ENCODE results near the gene PCDH8. TPM values are rescaled to one million over a fixed set of nuclear protein-coding genes. Genes with fewer than 3 reads are reported as not detected.

The PCDH8 gene
- total and polyA plus RNA-seq, 2 experiments from 2014 or later: 0.36 to 1.7 TPM

DNA sequence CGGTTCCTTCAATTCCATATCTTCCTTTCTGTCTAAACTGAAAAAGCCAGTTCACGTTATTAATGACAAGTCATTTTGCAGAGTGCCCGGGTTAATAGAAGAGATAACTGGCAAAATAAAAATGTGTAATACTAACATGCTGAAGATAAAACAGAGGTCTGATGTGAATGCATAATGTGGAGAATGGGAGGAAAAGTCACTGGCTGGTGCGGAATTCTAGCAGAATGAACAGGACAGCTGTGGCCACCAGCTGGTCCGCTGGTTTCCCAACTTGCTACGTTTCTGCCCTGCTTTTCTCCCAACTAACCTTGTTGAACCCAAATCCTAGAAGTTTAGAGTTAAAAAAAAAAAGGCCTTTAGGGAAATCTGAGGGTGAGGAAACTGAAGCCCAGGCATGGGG lies 42.4 kb downstream of the PCDH8 start:
- DNase-seq (ENCODE audit: low spot score): no peak
- peaks cover 4% of the 10 kb centered on the region for H3K27me3 Mint-ChIP-seq (ENCODE audit: insufficient read depth, low read depth, poor library complexity)

More for the DNA sequence above, 42.4 kb downstream of the PCDH8 start:
- ATAC-seq: no peak
- no peaks in the 10 kb centered on the region for H3K9me3 Mint-ChIP-seq
- Histone ChIP-seq H2AFZ (no peak overlapping the region), H3K4me3 (no peak overlapping the region), H3K27me3 (ENCODE audit: insufficient read depth) (no peaks in the 10 kb centered on the region), H3K4me1 (ENCODE audit: insufficient read depth) (no peaks in the 10 kb centered on the region), H3K36me3 (ENCODE audit: insufficient read depth) (no peaks in the 10 kb centered on the region), H3K4me2 (no peak overlapping the region), H3K79me2 (replicated peaks; ENCODE audit: insufficient read depth) (no peaks in the 10 kb centered on the region), H4K20me1 (replicated peaks; ENCODE audit: insufficient read depth) (no peaks in the 10 kb centered on the region), H3K27ac (ENCODE audit: low read depth) (no peak overlapping the region), H3F3A (replicated peaks; ENCODE audit: low read depth) (no peaks in the 10 kb centered on the region), H3K9me2 (ENCODE audit: insufficient read depth) (0 out of 2 replicates have a peak, but pooled peaks cover 4% of the 10 kb centered on the region)
- H3K4me3 Mint-ChIP-seq: no peak overlapping the region
- H3K4me1 Mint-ChIP-seq: peaks cover 13% of the 10 kb centered on the region
- TF ChIP-seq ZNF331 (CRISPR knock-in tag; IDR thresholded peaks at IDR 0.05; ENCODE audit: low read depth) (no peak), POLR2AphosphoS5 (IDR thresholded peaks at IDR 0.05; ENCODE audit: low read depth) (no peak), NANOG (IDR thresholded peaks at IDR 0.05; ENCODE audit: borderline replicate concordance) (no peak), STAT1 (IDR thresholded peaks at IDR 0.05; ENCODE audit: unreplicated experiment) (no peak), EZH2phosphoT487 (IDR thresholded peaks at IDR 0.05; ENCODE audit: unreplicated experiment) (no peak), ZNF114 (CRISPR knock-in tag; IDR thresholded peaks at IDR 0.05) (no peak), EZH2 (IDR thresholded peaks at IDR 0.05; ENCODE audit: low read depth, unreplicated experiment) (no peak), JUNB (IDR thresholded peaks at IDR 0.05; ENCODE audit: unreplicated experiment) (no peak), CREB1 (CRISPR knock-in tag; IDR thresholded peaks at IDR 0.05; ENCODE audit: low read depth) (no peak)
- TF ChIP-seq, protein P1, sequence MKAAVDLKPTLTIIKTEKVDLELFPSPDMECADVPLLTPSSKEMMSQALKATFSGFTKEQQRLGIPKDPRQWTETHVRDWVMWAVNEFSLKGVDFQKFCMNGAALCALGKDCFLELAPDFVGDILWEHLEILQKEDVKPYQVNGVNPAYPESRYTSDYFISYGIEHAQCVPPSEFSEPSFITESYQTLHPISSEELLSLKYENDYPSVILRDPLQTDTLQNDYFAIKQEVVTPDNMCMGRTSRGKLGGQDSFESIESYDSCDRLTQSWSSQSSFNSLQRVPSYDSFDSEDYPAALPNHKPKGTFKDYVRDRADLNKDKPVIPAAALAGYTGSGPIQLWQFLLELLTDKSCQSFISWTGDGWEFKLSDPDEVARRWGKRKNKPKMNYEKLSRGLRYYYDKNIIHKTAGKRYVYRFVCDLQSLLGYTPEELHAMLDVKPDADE (IDR thresholded peaks at IDR 0.05): no peak
- TF ChIP-seq, protein P2, sequence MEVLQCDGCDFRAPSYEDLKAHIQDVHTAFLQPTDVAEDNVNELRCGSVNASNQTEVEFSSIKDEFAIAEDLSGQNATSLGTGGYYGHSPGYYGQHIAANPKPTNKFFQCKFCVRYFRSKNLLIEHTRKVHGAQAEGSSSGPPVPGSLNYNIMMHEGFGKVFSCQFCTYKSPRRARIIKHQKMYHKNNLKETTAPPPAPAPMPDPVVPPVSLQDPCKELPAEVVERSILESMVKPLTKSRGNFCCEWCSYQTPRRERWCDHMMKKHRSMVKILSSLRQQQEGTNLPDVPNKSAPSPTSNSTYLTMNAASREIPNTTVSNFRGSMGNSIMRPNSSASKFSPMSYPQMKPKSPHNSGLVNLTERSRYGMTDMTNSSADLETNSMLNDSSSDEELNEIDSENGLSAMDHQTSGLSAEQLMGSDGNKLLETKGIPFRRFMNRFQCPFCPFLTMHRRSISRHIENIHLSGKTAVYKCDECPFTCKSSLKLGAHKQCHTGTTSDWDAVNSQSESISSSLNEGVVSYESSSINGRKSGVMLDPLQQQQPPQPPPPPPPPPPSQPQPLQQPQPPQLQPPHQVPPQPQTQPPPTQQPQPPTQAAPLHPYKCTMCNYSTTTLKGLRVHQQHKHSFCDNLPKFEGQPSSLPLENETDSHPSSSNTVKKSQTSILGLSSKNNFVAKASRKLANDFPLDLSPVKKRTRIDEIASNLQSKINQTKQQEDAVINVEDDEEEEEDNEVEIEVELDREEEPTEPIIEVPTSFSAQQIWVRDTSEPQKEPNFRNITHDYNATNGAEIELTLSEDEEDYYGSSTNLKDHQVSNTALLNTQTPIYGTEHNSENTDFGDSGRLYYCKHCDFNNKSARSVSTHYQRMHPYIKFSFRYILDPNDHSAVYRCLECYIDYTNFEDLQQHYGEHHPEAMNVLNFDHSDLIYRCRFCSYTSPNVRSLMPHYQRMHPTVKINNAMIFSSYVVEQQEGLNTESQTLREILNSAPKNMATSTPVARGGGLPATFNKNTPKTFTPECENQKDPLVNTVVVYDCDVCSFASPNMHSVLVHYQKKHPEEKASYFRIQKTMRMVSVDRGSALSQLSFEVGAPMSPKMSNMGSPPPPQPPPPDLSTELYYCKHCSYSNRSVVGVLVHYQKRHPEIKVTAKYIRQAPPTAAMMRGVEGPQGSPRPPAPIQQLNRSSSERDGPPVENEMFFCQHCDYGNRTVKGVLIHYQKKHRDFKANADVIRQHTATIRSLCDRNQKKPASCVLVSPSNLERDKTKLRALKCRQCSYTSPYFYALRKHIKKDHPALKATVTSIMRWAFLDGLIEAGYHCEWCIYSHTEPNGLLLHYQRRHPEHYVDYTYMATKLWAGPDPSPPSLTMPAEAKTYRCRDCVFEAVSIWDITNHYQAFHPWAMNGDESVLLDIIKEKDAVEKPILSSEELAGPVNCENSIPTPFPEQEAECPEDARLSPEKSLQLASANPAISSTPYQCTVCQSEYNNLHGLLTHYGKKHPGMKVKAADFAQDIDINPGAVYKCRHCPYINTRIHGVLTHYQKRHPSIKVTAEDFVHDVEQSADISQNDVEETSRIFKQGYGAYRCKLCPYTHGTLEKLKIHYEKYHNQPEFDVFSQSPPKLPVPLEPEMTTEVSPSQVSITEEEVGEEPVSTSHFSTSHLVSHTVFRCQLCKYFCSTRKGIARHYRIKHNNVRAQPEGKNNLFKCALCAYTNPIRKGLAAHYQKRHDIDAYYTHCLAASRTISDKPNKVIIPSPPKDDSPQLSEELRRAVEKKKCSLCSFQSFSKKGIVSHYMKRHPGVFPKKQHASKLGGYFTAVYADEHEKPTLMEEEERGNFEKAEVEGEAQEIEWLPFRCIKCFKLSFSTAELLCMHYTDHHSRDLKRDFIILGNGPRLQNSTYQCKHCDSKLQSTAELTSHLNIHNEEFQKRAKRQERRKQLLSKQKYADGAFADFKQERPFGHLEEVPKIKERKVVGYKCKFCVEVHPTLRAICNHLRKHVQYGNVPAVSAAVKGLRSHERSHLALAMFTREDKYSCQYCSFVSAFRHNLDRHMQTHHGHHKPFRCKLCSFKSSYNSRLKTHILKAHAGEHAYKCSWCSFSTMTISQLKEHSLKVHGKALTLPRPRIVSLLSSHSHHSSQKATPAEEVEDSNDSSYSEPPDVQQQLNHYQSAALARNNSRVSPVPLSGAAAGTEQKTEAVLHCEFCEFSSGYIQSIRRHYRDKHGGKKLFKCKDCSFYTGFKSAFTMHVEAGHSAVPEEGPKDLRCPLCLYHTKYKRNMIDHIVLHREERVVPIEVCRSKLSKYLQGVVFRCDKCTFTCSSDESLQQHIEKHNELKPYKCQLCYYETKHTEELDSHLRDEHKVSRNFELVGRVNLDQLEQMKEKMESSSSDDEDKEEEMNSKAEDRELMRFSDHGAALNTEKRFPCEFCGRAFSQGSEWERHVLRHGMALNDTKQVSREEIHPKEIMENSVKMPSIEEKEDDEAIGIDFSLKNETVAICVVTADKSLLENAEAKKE (CRISPR knock-in tag; IDR thresholded peaks at IDR 0.05): no peak
- TF ChIP-seq, protein P3, sequence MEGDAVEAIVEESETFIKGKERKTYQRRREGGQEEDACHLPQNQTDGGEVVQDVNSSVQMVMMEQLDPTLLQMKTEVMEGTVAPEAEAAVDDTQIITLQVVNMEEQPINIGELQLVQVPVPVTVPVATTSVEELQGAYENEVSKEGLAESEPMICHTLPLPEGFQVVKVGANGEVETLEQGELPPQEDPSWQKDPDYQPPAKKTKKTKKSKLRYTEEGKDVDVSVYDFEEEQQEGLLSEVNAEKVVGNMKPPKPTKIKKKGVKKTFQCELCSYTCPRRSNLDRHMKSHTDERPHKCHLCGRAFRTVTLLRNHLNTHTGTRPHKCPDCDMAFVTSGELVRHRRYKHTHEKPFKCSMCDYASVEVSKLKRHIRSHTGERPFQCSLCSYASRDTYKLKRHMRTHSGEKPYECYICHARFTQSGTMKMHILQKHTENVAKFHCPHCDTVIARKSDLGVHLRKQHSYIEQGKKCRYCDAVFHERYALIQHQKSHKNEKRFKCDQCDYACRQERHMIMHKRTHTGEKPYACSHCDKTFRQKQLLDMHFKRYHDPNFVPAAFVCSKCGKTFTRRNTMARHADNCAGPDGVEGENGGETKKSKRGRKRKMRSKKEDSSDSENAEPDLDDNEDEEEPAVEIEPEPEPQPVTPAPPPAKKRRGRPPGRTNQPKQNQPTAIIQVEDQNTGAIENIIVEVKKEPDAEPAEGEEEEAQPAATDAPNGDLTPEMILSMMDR (conservative IDR thresholded peaks at IDR 0.05; ENCODE audit: low read depth in 2 of 2): no peak
- TF ChIP-seq, protein P4, sequence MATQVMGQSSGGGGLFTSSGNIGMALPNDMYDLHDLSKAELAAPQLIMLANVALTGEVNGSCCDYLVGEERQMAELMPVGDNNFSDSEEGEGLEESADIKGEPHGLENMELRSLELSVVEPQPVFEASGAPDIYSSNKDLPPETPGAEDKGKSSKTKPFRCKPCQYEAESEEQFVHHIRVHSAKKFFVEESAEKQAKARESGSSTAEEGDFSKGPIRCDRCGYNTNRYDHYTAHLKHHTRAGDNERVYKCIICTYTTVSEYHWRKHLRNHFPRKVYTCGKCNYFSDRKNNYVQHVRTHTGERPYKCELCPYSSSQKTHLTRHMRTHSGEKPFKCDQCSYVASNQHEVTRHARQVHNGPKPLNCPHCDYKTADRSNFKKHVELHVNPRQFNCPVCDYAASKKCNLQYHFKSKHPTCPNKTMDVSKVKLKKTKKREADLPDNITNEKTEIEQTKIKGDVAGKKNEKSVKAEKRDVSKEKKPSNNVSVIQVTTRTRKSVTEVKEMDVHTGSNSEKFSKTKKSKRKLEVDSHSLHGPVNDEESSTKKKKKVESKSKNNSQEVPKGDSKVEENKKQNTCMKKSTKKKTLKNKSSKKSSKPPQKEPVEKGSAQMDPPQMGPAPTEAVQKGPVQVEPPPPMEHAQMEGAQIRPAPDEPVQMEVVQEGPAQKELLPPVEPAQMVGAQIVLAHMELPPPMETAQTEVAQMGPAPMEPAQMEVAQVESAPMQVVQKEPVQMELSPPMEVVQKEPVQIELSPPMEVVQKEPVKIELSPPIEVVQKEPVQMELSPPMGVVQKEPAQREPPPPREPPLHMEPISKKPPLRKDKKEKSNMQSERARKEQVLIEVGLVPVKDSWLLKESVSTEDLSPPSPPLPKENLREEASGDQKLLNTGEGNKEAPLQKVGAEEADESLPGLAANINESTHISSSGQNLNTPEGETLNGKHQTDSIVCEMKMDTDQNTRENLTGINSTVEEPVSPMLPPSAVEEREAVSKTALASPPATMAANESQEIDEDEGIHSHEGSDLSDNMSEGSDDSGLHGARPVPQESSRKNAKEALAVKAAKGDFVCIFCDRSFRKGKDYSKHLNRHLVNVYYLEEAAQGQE (IDR thresholded peaks at IDR 0.05; ENCODE audit: unreplicated experiment): no peak
- H3K27ac Mint-ChIP-seq: no peak overlapping the region
- no peaks in the 10 kb centered on the region for H3K36me3 Mint-ChIP-seq (ENCODE audit: low read depth)
